ENCODE measurements around the gene TOR1B.

GRCh38 chr9:129826759-129827158 is 23.8 kb downstream of the TOR1B start:
- TF ChIP-seq CTCF (IDR thresholded peaks at IDR 0.05) (no peak), POLR2A (IDR thresholded peaks at IDR 0.05) (no peak), POLR2AphosphoS5 (IDR thresholded peaks at IDR 0.05) (no peak), EP300 (IDR thresholded peaks at IDR 0.05) (no peak)

All from gastroesophageal sphincter (tissue), 3 donors.